Stimulated activated CD8-positive, alpha-beta memory T cell treated with anti-CD3 and anti-CD28 coated beads, Interleukin-12 subunit alpha, Interleukin-12 subunit beta, amount 100 ng/mL, for 4 hours (primary cell): ENCODE results near the gene ABHD12.
"Not testable (repeated sequence)": the region's sequence is repeated elsewhere in the genome, so short reads cannot be mapped to it uniquely, and the experiment has no call there.

Source experiments
- DNase-seq: peaks from one replicate; pipeline ENCODE4 v3.0.0-alpha.2; 2020; ENCODE audit warnings: low read depth

The ABHD12 gene

DNA sequence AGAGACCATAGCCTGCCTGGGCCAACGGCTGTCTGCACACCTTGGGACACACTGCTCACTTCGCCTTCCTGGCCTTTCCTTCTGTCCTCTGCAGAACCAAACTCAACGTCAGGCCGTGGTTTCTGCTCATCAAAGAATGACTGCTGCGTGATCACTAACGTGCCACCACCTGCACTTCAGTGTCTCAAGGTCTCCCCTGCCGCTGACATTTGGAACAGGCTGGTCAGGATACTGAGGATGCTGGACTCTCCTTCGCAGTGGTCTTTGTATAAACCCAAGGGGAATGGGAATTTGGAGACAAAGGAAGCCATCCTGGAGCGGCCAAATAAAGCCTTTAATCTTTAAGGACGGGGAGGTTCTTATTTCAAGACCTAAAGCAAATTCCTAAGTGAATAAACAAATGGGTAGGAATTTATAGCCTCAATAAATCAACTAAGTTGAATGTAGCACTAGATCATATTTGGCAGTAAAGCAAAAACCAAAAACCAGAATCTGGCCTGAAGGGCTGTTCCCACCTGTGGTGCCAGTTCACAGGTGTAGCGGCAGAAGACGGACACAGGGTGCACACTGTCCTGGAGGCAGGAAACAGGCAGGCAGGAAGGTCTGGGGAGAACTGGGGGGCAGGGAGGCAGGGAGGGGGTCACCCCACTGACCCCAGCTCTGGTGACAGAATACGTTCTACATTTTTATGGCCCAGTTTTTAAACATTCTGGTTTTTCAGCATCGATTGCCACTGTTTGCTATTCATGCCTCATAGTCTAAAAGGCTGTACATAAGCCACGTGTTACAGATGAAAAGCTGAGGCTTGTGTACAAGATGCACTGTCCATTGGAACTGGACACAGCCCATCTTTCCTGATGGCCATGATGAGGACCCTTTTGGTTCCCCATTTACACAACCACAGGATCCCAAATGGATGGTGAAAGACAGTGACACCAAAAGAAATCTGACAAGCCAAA is 36.6 kb downstream of the ABHD12 start:
- no peak for DNase-seq

DNA sequence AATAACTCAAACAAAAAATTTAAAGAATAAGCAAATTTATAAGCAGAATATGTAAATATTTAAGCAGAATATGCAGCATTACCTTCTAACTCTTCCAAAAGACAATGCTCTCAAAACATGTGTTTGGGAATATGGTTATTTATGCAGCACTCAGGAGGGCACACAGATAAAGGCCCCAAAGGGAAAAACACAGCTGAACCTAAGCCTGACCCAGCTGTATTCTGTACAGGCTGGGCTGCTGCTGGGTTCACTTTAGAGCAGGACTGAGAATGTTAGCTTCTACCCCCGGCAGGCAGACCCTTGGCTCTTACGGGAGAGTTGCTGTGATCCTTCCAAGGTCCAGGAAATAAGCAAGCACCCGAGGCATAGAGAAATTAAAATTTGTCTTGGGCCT is 37.3 kb downstream of the ABHD12 start:
- DNase-seq, result no peak

DNA sequence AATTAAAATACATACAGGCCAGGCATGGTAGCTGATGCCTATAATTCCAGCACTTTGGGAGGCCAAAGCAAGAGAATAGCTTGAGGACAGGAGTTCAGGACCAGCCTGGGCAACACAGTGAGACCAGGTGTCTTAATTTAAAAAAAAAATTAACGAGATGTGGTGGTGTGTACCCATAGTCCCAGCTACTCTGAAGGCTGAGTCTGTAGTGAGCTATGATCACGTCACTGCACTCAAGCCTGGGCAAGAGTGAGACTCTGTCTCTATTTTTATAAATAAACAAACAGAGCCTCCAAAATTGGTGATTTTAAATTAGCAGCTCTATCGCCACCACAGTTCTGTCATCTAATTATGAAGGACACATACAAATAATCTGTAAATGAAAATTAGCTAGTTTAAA is 37.9 kb downstream of the ABHD12 start:
- no peak for DNase-seq

DNA sequence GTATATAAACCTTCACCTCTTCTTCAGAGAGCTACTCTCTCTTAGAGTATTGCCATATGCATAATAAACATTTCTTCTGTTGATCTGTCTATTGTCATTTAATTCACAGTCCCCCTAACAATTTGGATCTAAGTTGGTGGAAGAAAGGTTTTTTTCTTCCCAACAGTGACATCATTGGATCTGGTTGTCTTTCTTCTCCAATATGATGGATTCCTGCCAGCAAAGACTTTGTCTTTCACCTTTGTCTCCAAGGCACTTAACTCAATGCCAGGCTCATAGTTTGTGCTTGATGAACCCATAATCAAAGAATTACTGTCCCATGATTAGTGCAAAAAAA is 39.6 kb downstream of the ABHD12 start:
- no peak for DNase-seq

DNA sequence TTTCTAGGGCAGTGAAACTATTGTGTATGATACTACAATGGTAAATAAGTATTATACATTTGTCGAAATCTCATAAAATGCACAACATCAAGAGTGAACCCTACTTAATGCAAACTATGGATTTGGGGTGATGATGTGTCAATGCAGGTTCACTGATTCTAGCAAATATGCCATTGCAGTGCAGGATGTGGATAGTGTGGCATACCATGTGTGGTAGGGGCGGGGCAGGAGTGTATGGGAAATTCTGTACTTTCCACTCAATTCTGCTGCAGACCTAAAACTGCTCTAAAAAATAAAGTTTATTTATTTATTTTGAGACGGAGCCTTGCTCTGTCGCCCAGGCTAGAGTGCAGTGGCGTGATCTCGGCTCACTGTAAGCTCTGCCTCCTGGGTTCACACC is 44.3 kb downstream of the ABHD12 start:
- no peak for DNase-seq

DNA sequence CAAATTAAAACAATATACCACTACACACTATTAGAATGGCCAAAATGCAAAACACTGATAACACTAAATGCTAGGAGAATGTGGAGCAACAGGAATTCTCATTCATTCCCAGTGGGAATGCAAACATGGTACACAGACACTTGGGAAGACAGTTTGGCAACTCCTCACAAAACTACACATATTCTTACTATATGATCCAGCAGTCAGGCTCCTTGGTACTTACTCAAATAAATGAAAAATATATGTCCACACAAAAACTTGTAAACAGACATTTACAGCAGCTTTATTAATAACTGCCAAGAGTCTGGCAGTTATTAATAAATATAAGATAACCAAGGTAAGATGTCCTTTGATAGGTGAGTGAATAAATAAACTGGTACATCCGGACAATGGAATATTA is 44.9 kb downstream of the ABHD12 start:
- DNase-seq, result no peak

DNA sequence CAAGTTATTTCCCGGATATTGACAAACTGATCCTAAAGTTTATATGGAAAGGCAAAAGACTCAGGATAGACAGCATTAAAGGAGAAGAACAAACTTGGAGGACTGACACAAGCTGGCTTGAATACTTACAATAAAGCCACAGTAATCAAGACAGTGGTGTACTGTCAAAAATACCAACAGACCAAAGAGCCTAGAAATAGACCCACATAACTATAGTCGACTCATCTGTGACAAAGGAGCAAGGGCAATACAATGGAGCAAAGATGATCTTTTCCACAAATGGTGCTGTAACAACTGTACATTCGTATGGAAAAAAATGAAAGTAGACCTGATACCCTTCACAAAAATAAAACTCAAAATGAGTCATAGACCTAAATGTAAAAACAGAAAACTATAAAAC is 46.0 kb downstream of the ABHD12 start:
- DNase-seq, result no peak

DNA sequence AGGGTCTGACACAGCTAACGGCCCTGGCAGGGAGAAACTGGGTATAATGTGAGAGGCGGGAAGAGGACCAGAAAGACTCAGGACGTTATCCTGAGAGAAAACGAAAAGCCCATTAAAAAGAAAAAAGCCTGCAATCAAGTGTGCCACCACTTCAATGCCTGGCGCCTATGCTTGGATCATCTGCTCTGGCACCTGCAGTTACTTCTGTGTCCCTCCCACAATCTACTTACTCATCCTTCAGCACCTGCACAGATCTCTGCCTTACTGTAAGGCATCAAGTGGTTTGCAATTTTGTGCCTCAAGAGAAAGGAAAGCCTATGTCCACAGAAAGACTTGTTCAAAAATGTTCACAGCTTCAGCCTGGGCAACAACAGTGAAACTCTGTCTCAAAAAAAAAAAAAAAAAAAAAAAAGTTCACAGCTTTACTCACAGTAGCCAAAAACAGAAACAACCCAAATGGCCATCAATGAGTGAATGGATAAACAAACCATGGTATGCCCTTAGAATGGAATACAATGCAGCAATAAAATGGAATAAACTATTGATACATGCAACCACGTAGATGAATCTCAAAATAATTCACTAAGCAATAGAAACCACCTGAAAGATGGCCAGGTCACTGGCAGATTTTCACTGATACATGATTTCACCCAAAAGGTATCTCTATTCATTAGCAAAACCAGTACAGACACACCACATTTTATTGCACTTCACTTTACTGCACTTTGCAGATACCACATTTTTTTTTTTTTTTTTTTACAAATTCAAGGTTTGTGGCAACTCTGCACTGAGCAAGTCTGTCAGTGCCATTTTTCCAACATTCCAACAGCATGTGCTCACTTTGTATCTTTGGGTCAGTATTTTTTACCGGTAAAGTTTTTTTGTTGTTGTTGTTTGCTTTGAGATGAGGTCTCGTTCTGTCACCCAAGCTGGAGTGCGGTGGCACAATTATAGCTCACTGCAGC is 48.6 kb downstream of the ABHD12 start:
- no peak for DNase-seq

DNA sequence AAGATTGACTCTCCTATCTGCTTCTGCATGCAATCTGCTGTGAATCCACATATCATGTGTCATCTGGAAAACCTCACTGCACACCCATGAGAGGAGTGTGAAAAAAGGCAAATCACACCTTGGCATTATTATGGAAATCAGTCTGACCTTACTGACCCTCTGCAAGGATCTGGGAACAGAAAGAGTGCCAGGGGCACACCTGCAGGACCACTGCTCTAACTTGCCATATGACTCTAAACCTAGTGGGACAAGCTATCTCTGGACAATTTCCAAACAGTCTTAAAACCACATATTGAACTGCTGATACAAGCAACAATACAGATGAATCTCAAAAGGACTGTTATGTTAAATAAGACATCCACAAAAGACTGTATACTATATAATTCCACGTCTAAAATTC is 50.3 kb downstream of the ABHD12 start:
- DNase-seq, result no peak

DNA sequence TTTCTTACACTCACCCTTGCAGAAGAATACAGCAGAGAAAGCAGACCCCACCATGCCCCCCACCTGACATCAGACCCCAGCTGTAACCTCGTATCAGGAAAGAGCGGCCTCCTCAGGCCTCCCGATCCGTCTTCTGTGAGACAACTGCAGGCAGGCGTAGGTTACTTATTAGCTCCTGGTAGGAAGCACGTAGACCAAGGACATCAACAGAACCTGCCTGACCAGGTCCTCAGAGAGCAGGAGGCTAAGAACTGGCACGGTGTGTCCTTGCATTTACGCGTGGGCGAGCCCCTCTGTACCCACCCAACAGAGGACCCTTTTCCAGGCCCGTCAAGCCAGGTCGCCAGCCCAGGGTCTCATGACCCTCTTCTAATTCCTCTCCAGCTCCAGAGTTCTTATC is 51.0 kb downstream of the ABHD12 start:
- DNase-seq, result no peak

DNA sequence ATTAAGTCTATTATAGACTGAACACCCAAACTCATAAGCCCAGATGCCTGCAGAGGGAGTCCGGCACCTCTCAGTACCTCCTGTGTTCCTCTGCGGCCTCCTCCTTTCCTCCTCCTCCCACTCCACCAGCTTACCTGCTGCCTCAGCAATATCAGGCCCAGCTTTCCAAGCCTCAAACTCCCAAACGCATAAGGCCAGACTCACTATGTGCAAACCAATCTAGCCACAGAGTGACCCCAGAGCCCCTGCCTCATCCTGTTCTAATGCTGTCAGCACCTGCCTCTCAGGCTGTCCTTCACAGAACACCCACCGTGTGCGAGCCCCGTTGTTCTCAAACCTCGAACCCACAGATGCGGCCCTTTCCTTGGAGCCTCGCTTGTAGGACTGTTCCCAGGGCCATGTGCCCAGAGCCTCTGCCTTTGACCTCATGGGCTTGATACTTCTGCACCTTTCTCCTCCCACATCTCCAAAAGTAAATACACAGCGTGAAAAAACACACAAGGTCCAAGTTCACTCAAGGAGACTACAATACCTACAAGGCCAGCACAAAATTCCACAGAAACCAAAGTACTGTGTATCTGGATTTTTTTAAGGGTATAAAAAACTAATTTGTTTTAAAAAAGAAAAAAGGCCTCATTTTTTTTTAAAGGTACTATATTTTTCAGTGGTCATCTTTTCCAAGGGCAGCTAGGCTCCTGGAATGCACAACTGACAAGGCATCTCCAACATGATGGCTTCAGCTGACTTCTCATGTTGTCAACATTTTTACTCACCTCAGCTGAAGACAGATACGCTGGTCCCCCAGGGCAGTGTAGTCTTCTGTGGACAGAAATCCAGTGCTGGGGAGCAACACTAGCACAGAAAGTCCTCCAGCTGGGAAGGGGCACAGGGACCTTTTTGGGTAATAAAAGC is 52.3 kb downstream of the ABHD12 start:
- no peak for DNase-seq

DNA sequence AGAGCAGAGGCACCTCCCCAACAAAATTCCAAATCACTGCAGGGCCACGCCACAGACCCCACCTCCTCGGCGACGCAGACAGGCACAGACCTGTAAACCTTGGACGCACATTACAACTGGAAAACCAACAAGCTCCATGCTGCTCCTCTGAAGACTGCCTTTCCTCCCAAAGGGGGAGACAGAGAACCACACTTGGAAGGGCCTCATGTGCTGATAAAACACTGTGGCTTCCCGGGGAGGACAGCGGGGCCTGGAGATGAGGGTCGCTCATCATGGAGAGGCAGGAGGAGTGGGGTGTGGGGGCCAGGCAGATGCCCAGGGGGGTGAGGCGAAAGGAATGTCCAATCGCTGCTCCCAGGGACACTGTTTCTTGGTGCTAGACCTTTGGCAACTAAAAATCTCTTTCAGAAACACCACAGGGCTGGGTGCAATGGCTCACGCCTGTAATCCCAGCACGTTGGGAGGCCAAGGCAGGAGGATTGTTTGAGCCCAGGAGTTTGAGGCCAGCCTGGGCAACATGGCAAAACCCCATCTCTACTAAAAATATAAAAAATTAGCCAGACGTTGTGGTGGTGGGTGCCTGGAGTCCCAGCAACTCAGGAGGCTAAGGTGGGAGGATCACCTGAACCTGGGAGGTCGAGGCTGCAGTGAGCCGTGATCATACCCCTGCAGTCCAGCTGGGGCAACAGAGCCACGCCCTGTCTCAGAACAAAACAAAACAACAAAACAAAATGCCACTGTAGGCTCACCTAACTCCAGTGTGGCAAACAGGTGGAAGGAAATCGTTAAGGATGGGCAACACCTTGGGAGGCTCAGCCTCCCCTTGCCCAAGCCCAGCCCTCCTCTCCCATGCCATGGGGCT is 53.8 kb downstream of the ABHD12 start:
- no peak for DNase-seq

DNA sequence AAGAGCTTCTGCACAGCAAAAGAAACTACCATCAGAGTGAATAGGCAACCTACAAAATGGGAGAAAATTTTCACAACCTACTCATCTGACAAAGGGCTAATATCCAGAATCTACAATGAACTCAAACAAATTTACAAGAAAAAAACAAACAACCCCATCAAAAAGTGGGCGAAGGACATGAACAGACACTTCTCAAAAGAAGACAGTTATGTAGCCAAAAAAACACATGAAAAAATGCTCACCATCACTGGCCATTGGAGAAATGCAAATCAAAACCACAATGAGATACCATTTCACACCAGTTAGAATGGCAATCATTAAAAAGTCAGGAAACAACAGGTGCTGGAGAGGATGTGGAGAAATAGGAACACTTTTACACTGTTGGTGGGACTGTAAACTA is 55.7 kb downstream of the ABHD12 start:
- not testable (repeated sequence) for DNase-seq

DNA sequence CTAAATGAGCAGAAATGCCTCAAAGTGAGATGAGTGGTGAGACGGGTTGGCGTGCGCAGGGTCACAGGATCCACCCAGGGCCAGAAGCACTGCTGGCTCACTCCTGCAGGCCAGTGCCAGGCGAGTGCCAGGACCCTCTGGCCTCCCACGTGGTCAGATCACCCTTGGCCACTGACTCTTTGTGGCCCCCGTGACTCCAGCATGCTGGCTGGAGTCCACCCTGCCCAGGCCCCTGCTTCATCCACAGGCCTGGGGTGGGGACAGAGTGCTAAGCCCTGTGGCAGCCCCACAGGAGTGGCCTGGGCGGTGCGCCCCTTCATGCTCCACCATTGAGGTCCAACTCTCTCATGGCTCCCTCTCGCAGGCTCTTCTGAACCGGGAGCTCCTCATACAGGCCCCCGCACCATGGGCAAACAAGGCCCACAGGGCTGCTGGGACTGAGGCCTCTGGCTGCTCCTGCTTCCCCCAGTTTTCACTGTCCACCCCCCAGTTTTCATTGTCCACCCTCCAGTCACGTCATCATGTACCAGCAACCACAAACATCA is 61.6 kb downstream of the ABHD12 start:
- DNase-seq, result no peak

DNA sequence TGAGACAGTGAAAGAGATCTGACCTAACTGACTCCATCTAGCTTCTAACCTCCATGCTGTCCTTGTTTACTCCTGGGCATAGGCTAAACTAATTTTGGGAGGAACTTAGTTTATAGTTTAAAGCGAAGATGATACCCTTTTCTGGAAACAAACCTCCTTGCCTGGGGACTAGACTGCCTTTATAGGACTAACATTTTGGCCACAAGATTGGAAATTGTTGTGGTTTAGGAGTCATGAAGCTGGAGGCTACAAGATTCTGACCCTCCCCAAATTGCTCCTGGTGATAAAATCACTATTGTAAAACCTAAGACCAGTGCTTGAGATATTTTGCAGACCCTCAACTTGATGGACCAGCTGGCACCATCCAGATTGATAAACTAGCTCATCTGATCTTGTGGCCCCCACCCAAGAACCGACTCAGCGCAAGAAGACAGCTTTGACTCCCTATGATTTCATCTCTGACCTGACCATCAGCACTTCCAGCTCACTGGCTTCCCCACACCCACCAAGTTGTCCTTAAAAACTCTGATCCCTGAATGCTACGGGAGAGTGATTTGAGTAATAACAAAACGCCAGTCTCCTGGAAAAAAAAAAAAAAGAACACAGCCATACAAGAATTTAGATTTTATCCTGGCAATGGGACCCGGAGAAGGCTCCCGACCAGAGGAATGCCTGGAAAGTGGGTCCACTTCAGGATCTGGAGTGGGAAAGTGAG is 63.0 kb downstream of the ABHD12 start:
- DNase-seq, result no peak

DNA sequence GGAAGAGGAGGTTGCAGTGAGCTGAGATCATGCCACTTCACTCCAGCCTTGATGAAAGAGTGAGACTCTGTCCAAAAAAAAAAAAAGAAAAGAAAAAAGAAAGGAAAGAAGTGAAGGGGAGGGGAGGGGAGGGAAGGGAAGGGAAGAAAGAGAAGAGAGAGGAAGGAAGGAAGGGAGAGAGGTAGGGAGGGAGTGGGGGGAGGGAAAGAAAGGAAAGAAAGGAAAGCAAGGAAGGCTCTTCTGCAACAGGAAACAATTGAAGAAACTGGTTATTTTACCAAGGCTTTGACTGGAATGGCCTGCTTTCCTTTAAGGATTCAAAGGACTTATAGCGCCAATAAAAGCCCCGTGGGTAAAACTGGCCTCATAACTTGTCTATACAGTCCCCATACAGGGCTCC is 64.6 kb downstream of the ABHD12 start:
- no peak for DNase-seq

DNA sequence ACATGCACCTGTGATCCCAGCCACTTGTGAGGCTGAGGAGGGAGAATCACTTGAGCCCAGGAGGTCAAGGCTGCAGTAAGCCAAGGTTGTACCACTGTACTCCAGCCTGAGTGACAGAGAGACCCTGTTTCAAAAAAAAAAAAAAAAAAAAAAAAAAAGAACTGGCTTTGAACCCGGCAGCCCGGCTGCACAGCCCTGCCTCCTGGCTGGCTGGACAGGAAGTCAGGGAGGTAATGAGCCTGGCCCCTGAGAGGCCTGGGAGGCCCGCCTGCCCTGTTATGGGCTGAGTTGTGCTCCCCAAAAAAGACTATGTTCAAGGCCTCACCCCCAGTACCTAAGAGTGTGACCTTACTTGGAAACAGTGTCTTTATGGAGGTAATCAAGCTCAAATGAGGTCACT is 65.6 kb downstream of the ABHD12 start:
- DNase-seq, result no peak

DNA sequence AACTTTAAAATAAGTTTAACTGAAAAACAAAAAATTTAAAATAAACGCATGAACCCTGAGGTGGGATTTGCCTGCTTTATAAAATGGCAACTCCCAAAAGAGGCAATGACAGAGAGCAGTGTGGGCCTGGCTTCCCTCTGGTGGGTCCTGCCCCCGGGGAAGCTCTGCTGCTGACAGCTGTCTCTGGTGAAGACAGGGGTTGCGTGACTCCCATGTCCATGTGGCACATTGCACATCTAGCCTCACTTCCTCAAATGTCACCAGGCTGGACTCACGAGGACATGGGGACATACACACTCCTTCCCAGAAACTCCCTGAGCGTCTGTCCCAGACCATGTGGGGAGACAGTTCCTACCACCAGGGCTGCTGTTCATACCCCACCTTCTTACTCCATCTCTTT is 66.2 kb downstream of the ABHD12 start:
- DNase-seq, result no peak

DNA sequence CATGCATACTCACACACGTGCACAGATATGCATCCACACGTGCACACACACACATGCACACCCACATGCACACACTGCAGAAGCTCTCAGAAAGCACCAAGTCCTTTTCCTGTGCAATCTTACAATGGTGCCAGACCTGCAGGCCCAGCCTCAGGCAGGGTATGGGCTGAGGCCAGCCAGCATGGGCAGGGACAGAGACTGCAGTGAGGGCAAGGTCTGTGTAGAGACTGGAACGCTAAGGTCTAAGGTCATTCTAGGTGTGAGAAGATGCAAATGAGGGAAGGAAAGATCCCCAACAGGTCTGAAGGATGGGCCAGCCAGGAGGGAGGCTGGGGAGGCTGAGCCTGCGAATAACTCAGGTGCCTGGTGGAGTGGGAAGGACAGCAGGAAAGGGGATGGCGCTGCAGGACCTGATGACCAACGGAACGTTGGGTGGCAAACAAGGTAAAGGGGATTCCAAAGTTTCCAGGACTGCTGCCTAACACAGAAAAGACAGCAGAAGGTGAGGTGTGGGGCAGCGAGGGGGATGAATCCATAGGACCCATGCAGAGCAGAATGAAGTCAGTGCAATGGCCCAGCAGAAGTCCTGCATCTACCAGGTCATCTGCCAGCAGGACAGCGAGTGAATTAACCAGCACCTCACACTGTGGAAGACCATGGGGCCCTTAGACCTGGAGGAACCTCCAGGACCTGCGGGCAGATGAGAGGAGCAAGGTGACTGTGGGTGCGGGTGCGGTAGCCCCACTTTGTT is 67.0 kb downstream of the ABHD12 start:
- no peak for DNase-seq
